Measurements from ENCODE around the gene NOL4L.

The NOL4L gene

GRCh38 chr20:32508775-32509119 is 76.4 kb downstream of the NOL4L start:
- DNase-seq (ENCODE audit: low read depth) = no peak
- no peak for TF ChIP-seq CTCF (IDR thresholded peaks at IDR 0.05; ENCODE audit: control insufficient read depth, extremely low read depth, insufficient read depth)
- H3K4me3 ChIP-seq (ENCODE audit: low read depth, low read length) = no peak overlapping the region

GRCh38 chr20:32507998-32508774 is 76.9 kb downstream of the NOL4L start:
- H3K4me3 ChIP-seq (ENCODE audit: low read depth, low read length) = no peak overlapping the region
- no peak for DNase-seq (ENCODE audit: low read depth)
- TF ChIP-seq CTCF (IDR thresholded peaks at IDR 0.05; ENCODE audit: control insufficient read depth, extremely low read depth, insufficient read depth) = no peak

- DNase-seq (ENCODE audit: low read depth) = no peak
- no peak overlapping the region for H3K4me3 ChIP-seq (ENCODE audit: low read depth, low read length)
- no peak for TF ChIP-seq CTCF (IDR thresholded peaks at IDR 0.05; ENCODE audit: control insufficient read depth, extremely low read depth, insufficient read depth)
Measured at GRCh38 chr20:32506721-32507120, 78.4 kb downstream of the NOL4L start.

- no peak overlapping the region for H3K4me3 ChIP-seq (ENCODE audit: low read depth, low read length)
Measured at GRCh38 chr20:32505723-32506473, 79.2 kb downstream of the NOL4L start.

GRCh38 chr20:32501709-32502108 is 83.4 kb downstream of the NOL4L start:
- H3K4me3 ChIP-seq (ENCODE audit: low read depth, low read length) = no peak overlapping the region
- DNase-seq (ENCODE audit: low read depth) = no peak
- TF ChIP-seq CTCF (IDR thresholded peaks at IDR 0.05; ENCODE audit: control insufficient read depth, extremely low read depth, insufficient read depth) = no peak

More at GRCh38 chr20:32505723-32506473, 79.2 kb downstream of the NOL4L start:
- TF ChIP-seq CTCF (IDR thresholded peaks at IDR 0.05; ENCODE audit: control insufficient read depth, extremely low read depth, insufficient read depth) = no peak
- no peak for DNase-seq (ENCODE audit: low read depth)

GRCh38 chr20:32497589-32498224 is 87.4 kb downstream of the NOL4L start:
- no peak for TF ChIP-seq CTCF (IDR thresholded peaks at IDR 0.05; ENCODE audit: control insufficient read depth, extremely low read depth, insufficient read depth)
- no peak for DNase-seq (ENCODE audit: low read depth)
- H3K4me3 ChIP-seq (ENCODE audit: low read depth, low read length) = no peak overlapping the region

Data from LNCaP clone FGC (cell line).